Measurements from ENCODE around the gene NAA11.

Gene NAA11

GRCh38 chr4:79338148-79338547, 12.3 kb upstream of the NAA11 start:
- Histone ChIP-seq H3K9ac (ENCODE audit: low read length) (no peak overlapping the region), H3K4me3 (ENCODE audit: low read length) (no peak overlapping the region), H3K27ac (ENCODE audit: low read depth, low read length) (no peak overlapping the region), H3K27me3 (ENCODE audit: control insufficient read depth, insufficient read depth, low read length) (no peaks in the 10 kb centered on the region), H3K36me3 (ENCODE audit: control insufficient read depth, insufficient read depth, low read length) (no peaks in the 10 kb centered on the region), H3K4me1 (ENCODE audit: control insufficient read depth, insufficient read depth, low read length) (no peaks in the 10 kb centered on the region)

GRCh38 chr4:79334783-79335182, 8.9 kb upstream of the NAA11 start:
- Histone ChIP-seq H3K9ac (ENCODE audit: low read length) (no peak overlapping the region), H3K4me1 (ENCODE audit: control insufficient read depth, insufficient read depth, low read length) (no peaks in the 10 kb centered on the region), H3K27me3 (ENCODE audit: control insufficient read depth, insufficient read depth, low read length) (no peaks in the 10 kb centered on the region), H3K4me3 (ENCODE audit: low read length) (no peak overlapping the region), H3K27ac (ENCODE audit: low read depth, low read length) (no peak overlapping the region), H3K36me3 (ENCODE audit: control insufficient read depth, insufficient read depth, low read length) (no peaks in the 10 kb centered on the region)

GRCh38 chr4:79334341-79334740, 8.5 kb upstream of the NAA11 start:
- H3K4me3 ChIP-seq (ENCODE audit: low read length): no peak overlapping the region
- H3K27me3 ChIP-seq (ENCODE audit: control insufficient read depth, insufficient read depth, low read length): no peaks in the 10 kb centered on the region
- H3K4me1 ChIP-seq (ENCODE audit: control insufficient read depth, insufficient read depth, low read length): no peaks in the 10 kb centered on the region
- H3K36me3 ChIP-seq (ENCODE audit: control insufficient read depth, insufficient read depth, low read length): no peaks in the 10 kb centered on the region
- no peak overlapping the region for H3K9ac ChIP-seq (ENCODE audit: low read length)
- H3K27ac ChIP-seq (ENCODE audit: low read depth, low read length): no peak overlapping the region

GRCh38 chr4:79331126-79331876, 5.4 kb upstream of the NAA11 start:
- Histone ChIP-seq H3K4me1 (ENCODE audit: control insufficient read depth, insufficient read depth, low read length) (no peaks in the 10 kb centered on the region), H3K9ac (ENCODE audit: low read length) (no peak overlapping the region), H3K36me3 (ENCODE audit: control insufficient read depth, insufficient read depth, low read length) (no peaks in the 10 kb centered on the region), H3K27ac (ENCODE audit: low read depth, low read length) (no peak overlapping the region), H3K4me3 (ENCODE audit: low read length) (no peak overlapping the region), H3K27me3 (ENCODE audit: control insufficient read depth, insufficient read depth, low read length) (no peaks in the 10 kb centered on the region)

GRCh38 chr4:79330720-79331119, 4.9 kb upstream of the NAA11 start:
- Histone ChIP-seq H3K9ac (ENCODE audit: low read length) (no peak overlapping the region), H3K27ac (ENCODE audit: low read depth, low read length) (no peak overlapping the region), H3K4me3 (ENCODE audit: low read length) (no peak overlapping the region), H3K36me3 (ENCODE audit: control insufficient read depth, insufficient read depth, low read length) (no peaks in the 10 kb centered on the region), H3K27me3 (ENCODE audit: control insufficient read depth, insufficient read depth, low read length) (no peaks in the 10 kb centered on the region), H3K4me1 (ENCODE audit: control insufficient read depth, insufficient read depth, low read length) (no peaks in the 10 kb centered on the region)

- H3K9ac ChIP-seq (ENCODE audit: low read length): no peak overlapping the region
- H3K36me3 ChIP-seq (ENCODE audit: control insufficient read depth, insufficient read depth, low read length): no peaks in the 10 kb centered on the region
- no peaks in the 10 kb centered on the region for H3K4me1 ChIP-seq (ENCODE audit: control insufficient read depth, insufficient read depth, low read length)
- no peak overlapping the region for H3K4me3 ChIP-seq (ENCODE audit: low read length)
- H3K27me3 ChIP-seq (ENCODE audit: control insufficient read depth, insufficient read depth, low read length): no peaks in the 10 kb centered on the region
- no peak overlapping the region for H3K27ac ChIP-seq (ENCODE audit: low read depth, low read length)
These were observed 425 bp downstream of the NAA11 start for GRCh38 chr4:79325436-79325835.

GRCh38 chr4:79319975-79320374, 5.9 kb downstream of the NAA11 start:
- Histone ChIP-seq H3K36me3 (ENCODE audit: control insufficient read depth, insufficient read depth, low read length) (no peaks in the 10 kb centered on the region), H3K4me1 (ENCODE audit: control insufficient read depth, insufficient read depth, low read length) (no peaks in the 10 kb centered on the region), H3K4me3 (ENCODE audit: low read length) (no peak overlapping the region), H3K27ac (ENCODE audit: low read depth, low read length) (no peak overlapping the region), H3K27me3 (ENCODE audit: control insufficient read depth, insufficient read depth, low read length) (no peaks in the 10 kb centered on the region), H3K9ac (ENCODE audit: low read length) (no peak overlapping the region)

- no peaks in the 10 kb centered on the region for H3K27me3 ChIP-seq (ENCODE audit: control insufficient read depth, insufficient read depth, low read length)
- no peak overlapping the region for H3K9ac ChIP-seq (ENCODE audit: low read length)
- no peaks in the 10 kb centered on the region for H3K36me3 ChIP-seq (ENCODE audit: control insufficient read depth, insufficient read depth, low read length)
- no peak overlapping the region for H3K27ac ChIP-seq (ENCODE audit: low read depth, low read length)
- no peak overlapping the region for H3K4me3 ChIP-seq (ENCODE audit: low read length)
- no peaks in the 10 kb centered on the region for H3K4me1 ChIP-seq (ENCODE audit: control insufficient read depth, insufficient read depth, low read length)
These were observed 8.2 kb downstream of the NAA11 start for GRCh38 chr4:79317711-79318110.

GRCh38 chr4:79315891-79316290, 10.0 kb downstream of the NAA11 start:
- Histone ChIP-seq H3K36me3 (ENCODE audit: control insufficient read depth, insufficient read depth, low read length) (no peaks in the 10 kb centered on the region), H3K4me3 (ENCODE audit: low read length) (no peak overlapping the region), H3K27ac (ENCODE audit: low read depth, low read length) (no peak overlapping the region), H3K9ac (ENCODE audit: low read length) (no peak overlapping the region), H3K4me1 (ENCODE audit: control insufficient read depth, insufficient read depth, low read length) (no peaks in the 10 kb centered on the region), H3K27me3 (ENCODE audit: control insufficient read depth, insufficient read depth, low read length) (no peaks in the 10 kb centered on the region)

GRCh38 chr4:79311279-79311678, 14.6 kb downstream of the NAA11 start:
- no peak overlapping the region for H3K4me3 ChIP-seq (ENCODE audit: low read length)
- H3K36me3 ChIP-seq (ENCODE audit: control insufficient read depth, insufficient read depth, low read length): no peaks in the 10 kb centered on the region
- no peaks in the 10 kb centered on the region for H3K27me3 ChIP-seq (ENCODE audit: control insufficient read depth, insufficient read depth, low read length)
- H3K4me1 ChIP-seq (ENCODE audit: control insufficient read depth, insufficient read depth, low read length): no peaks in the 10 kb centered on the region
- no peak overlapping the region for H3K27ac ChIP-seq (ENCODE audit: low read depth, low read length)
- H3K9ac ChIP-seq (ENCODE audit: low read length): no peak overlapping the region

- Histone ChIP-seq H3K4me1 (ENCODE audit: control insufficient read depth, insufficient read depth, low read length) (no peaks in the 10 kb centered on the region), H3K36me3 (ENCODE audit: control insufficient read depth, insufficient read depth, low read length) (no peaks in the 10 kb centered on the region), H3K27me3 (ENCODE audit: control insufficient read depth, insufficient read depth, low read length) (no peaks in the 10 kb centered on the region), H3K4me3 (ENCODE audit: low read length) (no peak overlapping the region), H3K27ac (ENCODE audit: low read depth, low read length) (no peak overlapping the region), H3K9ac (ENCODE audit: low read length) (no peak overlapping the region)
These were observed 16.9 kb downstream of the NAA11 start for GRCh38 chr4:79308971-79309370.

GRCh38 chr4:79308137-79308536, 17.7 kb downstream of the NAA11 start:
- no peak overlapping the region for H3K9ac ChIP-seq (ENCODE audit: low read length)
- H3K4me3 ChIP-seq (ENCODE audit: low read length): no peak overlapping the region
- H3K27me3 ChIP-seq (ENCODE audit: control insufficient read depth, insufficient read depth, low read length): no peaks in the 10 kb centered on the region
- H3K4me1 ChIP-seq (ENCODE audit: control insufficient read depth, insufficient read depth, low read length): no peaks in the 10 kb centered on the region
- H3K27ac ChIP-seq (ENCODE audit: low read depth, low read length): no peak overlapping the region
- H3K36me3 ChIP-seq (ENCODE audit: control insufficient read depth, insufficient read depth, low read length): no peaks in the 10 kb centered on the region

GRCh38 chr4:79306795-79307194, 19.1 kb downstream of the NAA11 start:
- Histone ChIP-seq H3K27ac (ENCODE audit: low read depth, low read length) (no peak overlapping the region), H3K4me3 (ENCODE audit: low read length) (no peak overlapping the region), H3K9ac (ENCODE audit: low read length) (no peak overlapping the region), H3K27me3 (ENCODE audit: control insufficient read depth, insufficient read depth, low read length) (no peaks in the 10 kb centered on the region), H3K4me1 (ENCODE audit: control insufficient read depth, insufficient read depth, low read length) (no peaks in the 10 kb centered on the region), H3K36me3 (ENCODE audit: control insufficient read depth, insufficient read depth, low read length) (no peaks in the 10 kb centered on the region)
